ENCODE data around the gene DSN1. TPM values are rescaled to one million over a fixed set of nuclear protein-coding genes. Genes with fewer than 3 reads are reported as not detected.

The DSN1 gene
- total and polyA plus RNA-seq, 2 donors (not counting 3 experiments of a cell fraction or from before 2014, with no cell fraction given), result 11.0 to 25.0 TPM

- no peak overlapping the region for H3K4me3 ChIP-seq (replicated peaks in 1 of 3; ENCODE audit: insufficient read depth in 1 of 3, low read depth in 1 of 3, low read length in 3 of 3)
- no peak overlapping the region for H3K9ac ChIP-seq (replicated peaks; ENCODE audit: extremely low read depth, insufficient read depth, low read length)
- intact Hi-C loops (cut with micrococcal nuclease) (no loop called here), dilution Hi-C loops (cut with MboI; ENCODE audit: extremely low pct_ligation_motif_present, low sequenced_read_pairs) (no loop called here)
- POLR2A ChIA-PET, result no interaction called here
- H3K9me3 ChIP-seq (replicated peaks; ENCODE audit: control insufficient read depth, insufficient read depth, low read length), result no peaks in the 10 kb centered on the region
- no peak overlapping the region for H3K4me2 ChIP-seq (ENCODE audit: insufficient read depth, low read length)
- CTCF ChIA-PET, result interaction anchor here (1.2 to 2.2 kb wide), 2 partner anchors 12 to 27 kb away, joined by 3 to 11 read pairs; no protein-coding TSS in a partner anchor
- H3K79me2 ChIP-seq (ENCODE audit: control insufficient read depth, insufficient read depth, low read length), result no peaks in the 10 kb centered on the region
- no peaks in the 10 kb centered on the region for H3K9me1 ChIP-seq (replicated peaks; ENCODE audit: control insufficient read depth, extremely low read depth, insufficient read depth, low read length)
- no peak for TF ChIP-seq MAX (IDR thresholded peaks at IDR 0.05; ENCODE audit: insufficient read depth, insufficient read length)
- no peak for TF ChIP-seq EZH2 (IDR thresholded peaks at IDR 0.05; ENCODE audit: borderline replicate concordance, low read depth, low read length, severe bottlenecking)
- TF ChIP-seq JUN (IDR thresholded peaks at IDR 0.05; ENCODE audit: borderline replicate concordance, insufficient read depth, insufficient read length, low read depth), result no peak
- no peak for TF ChIP-seq GATA2 (IDR thresholded peaks at IDR 0.05; ENCODE audit: insufficient read depth, insufficient read length, low read depth, low read length)
- FAIRE-seq (no peak), DNase-seq (ENCODE audit: low read depth, low spot score) (no peak)
- no peaks in the 10 kb centered on the region for H3K36me3 ChIP-seq (ENCODE audit: control insufficient read depth in 2 of 2, extremely low read depth in 1 of 2, insufficient read depth in 2 of 2, low read length in 2 of 2)
- no peak overlapping the region for H3K27ac ChIP-seq (ENCODE audit: insufficient read depth, low read depth, low read length)
- H4K20me1 ChIP-seq (replicated peaks; ENCODE audit: control insufficient read depth, extremely low read depth, insufficient read depth, low read length), result no peaks in the 10 kb centered on the region
- H2AFZ ChIP-seq (ENCODE audit: low read depth, low read length), result no peak overlapping the region
- H3K4me1 ChIP-seq (ENCODE audit: control insufficient read depth, extremely low read depth, insufficient read depth, low read length), result peaks cover 11% of the 10 kb centered on the region
- no peaks in the 10 kb centered on the region for H3K27me3 ChIP-seq (ENCODE audit: control insufficient read depth in 2 of 2, insufficient read depth in 2 of 2, low read length in 2 of 2)
- no TSS peak for BruUV-seq (replicated peaks)
Observed at GRCh38 chr20:36742558-36742957, 31.0 kb downstream of the DSN1 start.

DNA sequence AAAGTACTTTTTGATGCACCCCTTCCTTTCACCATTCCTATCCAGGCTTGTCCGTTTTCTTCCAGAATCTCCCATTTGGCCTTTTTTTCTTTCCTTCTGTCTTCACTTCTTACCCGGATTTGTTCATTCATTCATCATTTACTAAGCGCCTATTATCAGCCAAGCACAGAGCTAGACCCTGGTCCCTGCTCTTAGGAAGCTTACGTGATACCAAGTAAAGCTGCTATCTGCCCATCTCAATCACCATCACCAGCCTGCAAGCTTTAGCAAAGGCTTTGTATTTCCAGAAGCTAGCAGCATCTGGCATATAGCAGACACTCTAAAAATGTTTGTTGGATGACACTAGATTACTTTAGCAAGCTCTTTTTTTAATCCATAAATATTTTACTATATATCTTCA lies 32.5 kb downstream of the DSN1 start:
- Histone ChIP-seq H3K4me3 (replicated peaks in 1 of 3; ENCODE audit: insufficient read depth in 1 of 3, low read depth in 1 of 3, low read length in 3 of 3) (no peak overlapping the region), H3K27me3 (ENCODE audit: control insufficient read depth in 2 of 2, insufficient read depth in 2 of 2, low read length in 2 of 2) (no peaks in the 10 kb centered on the region), H4K20me1 (replicated peaks; ENCODE audit: control insufficient read depth, extremely low read depth, insufficient read depth, low read length) (no peaks in the 10 kb centered on the region), H3K9ac (replicated peaks; ENCODE audit: extremely low read depth, insufficient read depth, low read length) (no peak overlapping the region), H2AFZ (ENCODE audit: low read depth, low read length) (no peak overlapping the region), H3K27ac (ENCODE audit: insufficient read depth, low read depth, low read length) (no peak overlapping the region), H3K4me2 (ENCODE audit: insufficient read depth, low read length) (no peak overlapping the region), H3K36me3 (ENCODE audit: control insufficient read depth in 2 of 2, extremely low read depth in 1 of 2, insufficient read depth in 2 of 2, low read length in 2 of 2) (no peaks in the 10 kb centered on the region), H3K9me1 (replicated peaks; ENCODE audit: control insufficient read depth, extremely low read depth, insufficient read depth, low read length) (no peaks in the 10 kb centered on the region), H3K79me2 (ENCODE audit: control insufficient read depth, insufficient read depth, low read length) (no peaks in the 10 kb centered on the region), H3K4me1 (ENCODE audit: control insufficient read depth, extremely low read depth, insufficient read depth, low read length) (peaks cover 7% of the 10 kb centered on the region), H3K9me3 (replicated peaks; ENCODE audit: control insufficient read depth, insufficient read depth, low read length) (no peaks in the 10 kb centered on the region)
- intact Hi-C loops (cut with micrococcal nuclease) (no loop called here), dilution Hi-C loops (cut with MboI; ENCODE audit: extremely low pct_ligation_motif_present, low sequenced_read_pairs) (no loop called here)
- DNase-seq (ENCODE audit: low read depth, low spot score) (no peak), FAIRE-seq (no peak)
- no TSS peak for BruUV-seq (replicated peaks)
- POLR2A ChIA-PET, result no interaction called here
- CTCF ChIA-PET, result interaction anchor here (0.9 to 2.2 kb wide), 2 partner anchors 9 to 14 kb away, joined by 4 to 11 read pairs; no protein-coding TSS in a partner anchor
- no peak for TF ChIP-seq EZH2 (IDR thresholded peaks at IDR 0.05; ENCODE audit: borderline replicate concordance, low read depth, low read length, severe bottlenecking)
- no peak for TF ChIP-seq POLR2AphosphoS5 (IDR thresholded peaks at IDR 0.05; ENCODE audit: insufficient read depth, low read depth, low read length)
- no peak for TF ChIP-seq FOS (IDR thresholded peaks at IDR 0.05; ENCODE audit: borderline replicate concordance, insufficient read depth, low read length)
